Duodenal mucosa (tissue), 2 donors: ENCODE data around the gene TSPOAP1.
A peak's percentile ranks its signal among the peaks of the same experiment; 100 is the strongest.

Experiments used
- H3K27ac ChIP-seq: one replicate; pipeline ENCODE4 v1.7.0; 2013; ENCODE audit warnings: low read depth, low read length
- H3K27me3 ChIP-seq, 2 donors: one replicate each; pipeline ENCODE4 v1.7.0; 2013; ENCODE audit warnings: low read length in 2 of 2, control low read depth in 1 of 2; ENCODE audit not compliant: insufficient read depth in 2 of 2, control insufficient read depth in 1 of 2
- H3K36me3 ChIP-seq, 2 donors: one replicate each; pipeline ENCODE4 v1.7.0; 2013; ENCODE audit warnings: low read length in 2 of 2, control low read depth in 1 of 2; ENCODE audit not compliant: insufficient read depth in 2 of 2, control insufficient read depth in 1 of 2
- H3K4me1 ChIP-seq, 2 donors: one replicate each; pipeline ENCODE4 v1.7.0; 2013; ENCODE audit warnings: low read length in 2 of 2, control low read depth in 1 of 2; ENCODE audit not compliant: insufficient read depth in 2 of 2, control insufficient read depth in 1 of 2
- H3K4me3 ChIP-seq, 2 donors: one replicate each; pipeline ENCODE4 v1.7.0; 2013; ENCODE audit warnings: low read length in 2 of 2, low read depth in 1 of 2
- H3K9ac ChIP-seq, 2 donors: one replicate each; pipeline ENCODE4 v1.7.0; 2013; ENCODE audit warnings: low read length in 2 of 2, low read depth in 1 of 2
- H3K9me3 ChIP-seq, 2 donors: one replicate each; pipeline ENCODE4 v1.7.0; 2013; ENCODE audit warnings: low read length in 2 of 2, control low read depth in 1 of 2; ENCODE audit not compliant: control insufficient read depth in 1 of 2

The TSPOAP1 gene

GRCh38 chr17:58370716-58371115 lies 42.1 kb upstream of the TSPOAP1 start:
- H3K4me1 ChIP-seq, result peaks cover 65 to 74% of the 10 kb centered on the region in 2 donors
- peaks cover 9 to 14% of the 10 kb centered on the region in 2 donors for H3K36me3 ChIP-seq
- no peaks in the 10 kb centered on the region for H3K9me3 ChIP-seq
- no peaks in the 10 kb centered on the region for H3K27me3 ChIP-seq
- peak overlapping the region in 1 of 2 donors; percentile 27 for H3K9ac ChIP-seq
- no peak overlapping the region for H3K27ac ChIP-seq
- no peak overlapping the region for H3K4me3 ChIP-seq

DNA sequence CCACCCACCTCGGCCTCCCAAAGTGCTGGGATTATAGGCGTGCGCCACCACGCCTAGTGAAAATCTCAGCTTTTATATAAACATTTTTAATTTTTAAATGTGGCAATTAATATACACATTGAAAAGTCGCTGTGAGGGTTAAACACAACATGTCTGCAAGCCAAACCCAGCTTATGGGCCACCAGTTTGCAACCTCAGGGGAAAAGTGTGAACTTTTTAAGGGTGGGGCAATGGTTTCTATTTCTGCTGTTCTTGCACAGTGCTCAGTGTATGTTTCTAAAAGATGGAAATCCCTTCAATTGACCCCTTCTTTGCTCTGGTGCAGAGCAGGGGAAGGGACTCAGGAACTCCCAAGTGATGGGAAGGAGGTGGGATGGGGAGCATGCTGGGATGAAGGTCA lies 41.7 kb upstream of the TSPOAP1 start:
- Histone ChIP-seq H3K36me3 (peaks cover 9 to 14% of the 10 kb centered on the region in 2 donors), H3K27ac (no peak overlapping the region), H3K27me3 (no peaks in the 10 kb centered on the region), H3K4me3 (no peak overlapping the region), H3K9me3 (no peaks in the 10 kb centered on the region), H3K4me1 (peaks cover 65 to 74% of the 10 kb centered on the region in 2 donors), H3K9ac (peak overlapping the region in 1 of 2 donors; percentile 27)

DNA sequence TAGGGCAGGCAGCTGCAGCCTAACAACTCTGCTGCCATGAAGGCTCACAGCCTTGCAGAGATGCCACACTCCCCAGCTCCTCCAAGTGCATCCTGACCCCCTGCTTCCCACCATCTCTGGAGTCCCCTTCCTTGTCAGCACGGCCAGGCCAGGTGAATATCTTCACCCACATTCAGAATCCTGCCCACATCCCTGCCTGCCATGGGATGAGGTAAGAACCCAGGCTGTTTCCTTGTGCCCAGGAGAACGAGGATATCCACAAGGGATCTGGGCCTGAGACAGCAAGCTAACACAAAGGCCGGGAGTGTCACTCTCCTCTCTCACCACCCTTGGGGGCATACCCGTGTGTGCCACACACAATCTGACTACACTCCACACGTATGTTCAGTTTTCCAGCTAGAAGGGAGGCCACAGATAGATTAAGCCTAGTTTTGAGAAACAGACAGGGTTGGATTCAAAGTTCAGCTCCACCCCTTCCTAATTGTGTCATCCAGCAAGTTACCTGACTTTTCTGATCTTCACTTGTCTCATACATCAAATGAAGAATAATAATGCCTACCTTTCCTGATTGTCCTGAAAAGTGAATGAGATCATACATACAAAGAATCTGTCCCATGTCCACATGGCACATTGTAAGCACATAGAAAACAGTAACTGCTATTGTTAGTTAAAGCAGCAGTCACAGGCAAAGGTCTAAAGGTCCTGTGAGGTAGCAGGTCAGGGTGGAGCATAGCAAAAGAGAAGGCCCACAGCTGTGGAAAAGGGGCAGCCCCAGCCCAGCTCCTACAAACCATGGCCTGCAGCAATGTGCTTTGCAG lies 40.8 kb upstream of the TSPOAP1 start:
- H3K9me3 ChIP-seq, result no peaks in the 10 kb centered on the region
- H3K4me3 ChIP-seq, result no peak overlapping the region
- H3K9ac ChIP-seq, result peak overlapping the region in 1 of 2 donors; percentile 53
- peaks cover 67 to 74% of the 10 kb centered on the region in 2 donors for H3K4me1 ChIP-seq
- H3K27ac ChIP-seq, result peak overlapping the region; percentile 16
- H3K36me3 ChIP-seq, result peaks cover 9 to 14% of the 10 kb centered on the region in 2 donors
- no peaks in the 10 kb centered on the region for H3K27me3 ChIP-seq

DNA sequence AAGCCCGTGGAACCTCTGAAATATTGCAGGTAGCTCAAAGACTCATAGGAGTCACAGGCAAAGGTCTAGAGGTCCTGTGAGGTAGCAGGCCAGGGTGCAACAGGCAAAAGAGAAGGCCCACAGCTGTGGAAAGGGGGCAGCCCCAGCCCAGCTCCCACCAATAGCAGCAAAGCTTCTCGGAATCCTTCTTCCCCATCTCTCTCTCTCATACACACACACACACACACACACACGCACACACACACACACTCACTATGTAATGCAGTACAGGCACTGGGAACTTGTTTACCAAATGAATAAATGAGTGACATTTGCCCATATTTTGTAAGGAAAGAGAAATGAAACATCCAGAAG lies 40.2 kb upstream of the TSPOAP1 start:
- H3K9ac ChIP-seq, result peak overlapping the region in 1 of 2 donors; percentile 53
- H3K27ac ChIP-seq, result peak overlapping the region; percentile 16

GRCh38 chr17:58367461-58367860 lies 38.9 kb upstream of the TSPOAP1 start:
- H3K36me3 ChIP-seq, result peaks cover 16% of the 10 kb centered on the region in 2 donors
- H3K4me1 ChIP-seq, result peaks cover 81 to 90% of the 10 kb centered on the region in 2 donors
- peak overlapping the region in 1 of 2 donors; percentile 35 for H3K9ac ChIP-seq
- no peak overlapping the region for H3K4me3 ChIP-seq
- no peaks in the 10 kb centered on the region for H3K9me3 ChIP-seq
- no peak overlapping the region for H3K27ac ChIP-seq
- peaks cover 0 to 5% of the 10 kb centered on the region in 2 donors for H3K27me3 ChIP-seq

More for the DNA sequence above, 40.2 kb upstream of the TSPOAP1 start:
- Histone ChIP-seq H3K9me3 (no peaks in the 10 kb centered on the region), H3K4me3 (no peak overlapping the region), H3K4me1 (peaks cover 73 to 80% of the 10 kb centered on the region in 2 donors), H3K36me3 (peaks cover 9 to 14% of the 10 kb centered on the region in 2 donors), H3K27me3 (no peaks in the 10 kb centered on the region)

DNA sequence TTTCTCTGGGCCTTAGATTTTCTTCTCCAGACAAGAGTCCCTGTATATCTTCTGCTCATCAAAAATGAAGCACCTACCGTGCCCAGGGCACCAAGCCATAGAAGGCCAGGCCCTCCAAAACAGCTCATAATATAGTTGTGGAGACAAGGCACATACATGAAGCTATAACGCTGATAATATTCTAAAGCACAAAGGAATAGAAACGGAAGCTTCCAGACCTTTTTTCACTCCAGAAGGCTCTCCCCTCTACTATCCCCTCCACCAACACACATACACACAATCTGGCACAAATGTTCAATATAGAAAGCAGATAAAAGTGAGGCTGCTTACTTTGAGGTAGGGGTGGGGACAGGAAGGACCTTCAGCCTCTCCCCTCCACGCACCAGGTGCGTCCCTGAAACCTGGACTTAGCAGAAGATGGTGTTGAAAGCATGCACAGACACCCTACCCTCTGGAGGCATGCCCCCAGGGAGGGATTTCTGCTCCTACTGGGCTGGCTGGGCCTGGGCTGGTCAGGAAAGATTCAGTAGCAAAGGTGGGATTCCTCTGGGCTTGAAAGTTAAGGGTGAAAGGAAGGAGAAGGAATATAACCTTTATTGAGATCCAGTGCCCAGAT lies 37.5 kb upstream of the TSPOAP1 start:
- Histone ChIP-seq H3K9ac (peak overlapping the region in 1 of 2 donors; percentile 35), H3K4me1 (peaks cover 71 to 77% of the 10 kb centered on the region in 2 donors), H3K4me3 (peak overlapping the region; percentile 3 to 16), H3K36me3 (peaks cover 15 to 17% of the 10 kb centered on the region in 2 donors), H3K27ac (peak overlapping the region; percentile 39), H3K27me3 (peaks cover 0 to 5% of the 10 kb centered on the region in 2 donors), H3K9me3 (no peaks in the 10 kb centered on the region)

- Histone ChIP-seq H3K27ac (peak overlapping the region; percentile 39), H3K9me3 (no peaks in the 10 kb centered on the region)
Observed at GRCh38 chr17:58365185-58365979, 36.8 kb upstream of the TSPOAP1 start.

DNA sequence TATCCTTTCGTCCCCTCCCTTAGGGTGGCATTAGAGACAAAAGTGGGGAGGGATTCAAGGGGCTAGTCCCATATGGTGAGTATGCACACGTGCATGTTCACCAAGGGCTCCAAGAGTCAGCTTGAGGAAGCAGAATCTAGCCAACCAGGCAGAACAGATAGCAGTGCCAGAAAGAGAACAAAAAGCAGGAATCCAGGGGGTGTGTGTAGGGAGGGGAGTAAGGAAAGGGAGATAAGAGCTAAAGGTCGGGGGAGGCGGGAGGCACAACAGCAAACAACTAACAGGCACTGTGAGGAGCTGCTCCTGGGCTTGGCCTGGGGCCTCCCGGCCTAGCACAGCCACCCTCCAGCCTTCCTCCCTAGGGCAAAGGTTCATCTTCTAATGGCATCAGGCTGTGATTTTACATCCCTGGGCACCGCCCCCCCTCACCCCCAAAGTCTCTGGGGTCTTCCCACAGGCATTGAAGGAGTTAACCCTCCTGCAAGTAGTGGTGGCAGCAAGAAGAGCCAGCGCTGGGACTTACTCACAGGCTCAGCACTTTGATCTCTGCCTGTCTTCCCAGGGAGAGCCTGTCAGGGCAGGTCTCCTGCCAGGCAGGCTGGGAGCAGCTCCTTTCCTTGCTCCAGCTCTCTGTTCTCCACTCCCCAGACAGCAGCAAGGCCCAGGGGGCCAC lies 35.8 kb upstream of the TSPOAP1 start:
- H3K9ac ChIP-seq, result peak overlapping the region in 1 of 2 donors; percentile 39
- H3K9me3 ChIP-seq, result no peaks in the 10 kb centered on the region
- H3K27ac ChIP-seq, result peak overlapping the region; percentile 51
- peaks cover 0 to 5% of the 10 kb centered on the region in 2 donors for H3K27me3 ChIP-seq
- peak overlapping the region; percentile 40 to 44 for H3K4me3 ChIP-seq
- peaks cover 18 to 28% of the 10 kb centered on the region in 2 donors for H3K36me3 ChIP-seq
- peaks cover 64 to 68% of the 10 kb centered on the region in 2 donors for H3K4me1 ChIP-seq

More at GRCh38 chr17:58365185-58365979, 36.8 kb upstream of the TSPOAP1 start:
- Histone ChIP-seq H3K27me3 (peaks cover 0 to 5% of the 10 kb centered on the region in 2 donors), H3K4me1 (peaks cover 68 to 77% of the 10 kb centered on the region in 2 donors), H3K9ac (peak overlapping the region in 1 of 2 donors; percentile 35), H3K36me3 (peaks cover 14 to 23% of the 10 kb centered on the region in 2 donors), H3K4me3 (peak overlapping the region; percentile 16 to 25)

DNA sequence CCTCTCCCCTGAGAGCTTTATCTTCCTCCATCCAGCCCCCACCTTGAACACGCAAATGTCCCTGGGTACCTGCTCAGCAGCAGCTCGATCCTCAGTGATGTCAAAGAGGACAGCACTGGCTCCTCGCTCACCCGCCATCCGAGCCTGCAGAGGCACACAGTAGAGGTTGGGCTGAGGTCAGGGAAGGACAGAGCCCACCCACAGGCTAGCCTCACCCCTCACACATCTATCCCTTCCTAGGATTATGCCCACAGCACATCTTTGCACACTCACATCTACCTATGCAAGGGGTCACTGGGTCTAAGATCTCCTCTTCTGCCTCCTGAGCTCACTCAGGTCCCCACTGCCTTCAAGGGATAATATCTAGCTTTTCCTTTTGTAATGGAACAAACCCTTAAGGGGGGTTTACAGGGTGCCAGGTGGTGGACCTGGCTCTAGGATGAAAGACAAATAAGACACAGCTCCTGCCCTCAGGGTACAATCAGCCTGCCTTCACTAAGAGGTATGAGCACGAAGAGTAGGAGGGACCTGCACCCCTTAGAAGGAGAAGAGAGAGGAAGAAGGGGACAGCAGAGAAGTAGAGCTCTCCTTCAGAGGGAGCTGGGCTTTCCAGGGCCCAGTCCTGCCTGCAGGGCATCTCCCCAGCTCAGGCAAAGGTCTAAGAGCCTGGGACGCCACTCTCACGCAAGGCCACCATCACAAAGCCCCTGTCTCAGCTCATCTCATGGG lies 35.0 kb upstream of the TSPOAP1 start:
- peak overlapping the region; percentile 40 to 44 for H3K4me3 ChIP-seq
- H3K36me3 ChIP-seq, result peaks cover 18 to 30% of the 10 kb centered on the region in 2 donors
- H3K9ac ChIP-seq, result peak overlapping the region in 1 of 2 donors; percentile 39
- no peak overlapping the region for H3K27ac ChIP-seq
- H3K4me1 ChIP-seq, result peaks cover 56 to 60% of the 10 kb centered on the region in 2 donors
- no peaks in the 10 kb centered on the region for H3K9me3 ChIP-seq
- H3K27me3 ChIP-seq, result peaks cover 0 to 5% of the 10 kb centered on the region in 2 donors
